Breast epithelium (tissue), 3 donors: ENCODE results near the gene STAM.

Source experiments
- POLR2AphosphoS5 ChIP-seq, 3 donors: sonication (generic); formaldehyde crosslinking; IDR thresholded peaks; one replicate each; pipeline ENCODE4 v1.6.1; 2017; ENCODE audit warnings: antibody characterized with exemption in 3 of 3
- TF ChIP-seq, protein P1 (sequence below), 3 donors: fragments of 450-650 bp; IDR thresholded peaks; one replicate each; pipeline ENCODE4 v1.5.1; 2016 to 2017; ENCODE audit warnings: antibody characterized with exemption in 3 of 3, mild to moderate bottlenecking in 3 of 3, moderate library complexity in 3 of 3

DNA sequence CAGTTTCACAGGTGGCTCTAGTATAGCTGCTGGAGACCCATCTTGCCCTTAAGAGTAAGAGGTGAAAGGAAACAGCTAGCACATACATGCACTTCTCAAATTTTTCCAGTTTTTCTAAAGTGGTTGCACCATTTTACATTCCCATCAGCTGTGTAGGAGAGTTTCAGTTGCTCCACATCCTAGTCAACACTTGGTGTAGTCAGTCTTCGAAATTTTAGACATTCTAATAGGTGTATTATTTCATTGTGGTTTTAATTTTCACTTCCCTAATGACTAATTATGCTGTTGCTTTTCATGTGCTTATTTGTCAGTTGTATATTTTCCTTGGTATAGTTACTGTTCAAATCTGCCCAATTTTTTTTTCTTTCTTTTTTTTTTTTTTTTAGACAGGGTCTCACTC, 17.3 kb upstream of the STAM start:
- TF ChIP-seq, protein P1, sequence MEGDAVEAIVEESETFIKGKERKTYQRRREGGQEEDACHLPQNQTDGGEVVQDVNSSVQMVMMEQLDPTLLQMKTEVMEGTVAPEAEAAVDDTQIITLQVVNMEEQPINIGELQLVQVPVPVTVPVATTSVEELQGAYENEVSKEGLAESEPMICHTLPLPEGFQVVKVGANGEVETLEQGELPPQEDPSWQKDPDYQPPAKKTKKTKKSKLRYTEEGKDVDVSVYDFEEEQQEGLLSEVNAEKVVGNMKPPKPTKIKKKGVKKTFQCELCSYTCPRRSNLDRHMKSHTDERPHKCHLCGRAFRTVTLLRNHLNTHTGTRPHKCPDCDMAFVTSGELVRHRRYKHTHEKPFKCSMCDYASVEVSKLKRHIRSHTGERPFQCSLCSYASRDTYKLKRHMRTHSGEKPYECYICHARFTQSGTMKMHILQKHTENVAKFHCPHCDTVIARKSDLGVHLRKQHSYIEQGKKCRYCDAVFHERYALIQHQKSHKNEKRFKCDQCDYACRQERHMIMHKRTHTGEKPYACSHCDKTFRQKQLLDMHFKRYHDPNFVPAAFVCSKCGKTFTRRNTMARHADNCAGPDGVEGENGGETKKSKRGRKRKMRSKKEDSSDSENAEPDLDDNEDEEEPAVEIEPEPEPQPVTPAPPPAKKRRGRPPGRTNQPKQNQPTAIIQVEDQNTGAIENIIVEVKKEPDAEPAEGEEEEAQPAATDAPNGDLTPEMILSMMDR (IDR thresholded peaks at IDR 0.05) = no peak
- no peak for TF ChIP-seq POLR2AphosphoS5 (IDR thresholded peaks at IDR 0.05)
